ENCODE measurements around the gene DLGAP3. TPM values are rescaled to one million over a fixed set of nuclear protein-coding genes. Genes with fewer than 3 reads are reported as not detected.

DLGAP3 gene
- total and polyA plus RNA-seq, 2 donors (not counting 3 experiments of a cell fraction or from before 2014, with no cell fraction given): 0.04 to 0.20 TPM

- dilution Hi-C loops (cut with MboI; ENCODE audit: extremely low pct_ligation_motif_present, low sequenced_read_pairs): no loop called here
- CTCF ChIA-PET: no interaction called here
- FAIRE-seq (no peak), DNase-seq (ENCODE audit: low read depth, low spot score) (no peak)
- Histone ChIP-seq H4K20me1 (replicated peaks; ENCODE audit: control insufficient read depth, extremely low read depth, insufficient read depth, low read length) (no peaks in the 10 kb centered on the region), H3K4me3 (replicated peaks in 1 of 3; ENCODE audit: insufficient read depth in 1 of 3, low read depth in 1 of 3, low read length in 3 of 3) (no peak overlapping the region), H3K9ac (replicated peaks; ENCODE audit: extremely low read depth, insufficient read depth, low read length) (no peak overlapping the region), H3K9me3 (replicated peaks; ENCODE audit: control insufficient read depth, insufficient read depth, low read length) (no peaks in the 10 kb centered on the region), H3K4me1 (ENCODE audit: control insufficient read depth, extremely low read depth, insufficient read depth, low read length) (peaks cover 32% of the 10 kb centered on the region), H3K36me3 (ENCODE audit: control insufficient read depth in 2 of 2, extremely low read depth in 1 of 2, insufficient read depth in 2 of 2, low read length in 2 of 2) (no peaks in the 10 kb centered on the region), H3K9me1 (replicated peaks; ENCODE audit: control insufficient read depth, extremely low read depth, insufficient read depth, low read length) (no peaks in the 10 kb centered on the region), H3K27me3 (ENCODE audit: control insufficient read depth in 2 of 2, insufficient read depth in 2 of 2, low read length in 2 of 2) (no peaks in the 10 kb centered on the region), H3K27ac (ENCODE audit: insufficient read depth, low read depth, low read length) (no peak overlapping the region), H3K4me2 (ENCODE audit: insufficient read depth, low read length) (no peak overlapping the region), H3K79me2 (ENCODE audit: control insufficient read depth, insufficient read depth, low read length) (no peaks in the 10 kb centered on the region), H2AFZ (ENCODE audit: low read depth, low read length) (no peak overlapping the region)
- no TSS peak for BruUV-seq (replicated peaks)
- intact Hi-C loops (cut with micrococcal nuclease): no loop called here
- POLR2A ChIA-PET: no interaction called here
- TF ChIP-seq POLR2AphosphoS5 (IDR thresholded peaks at IDR 0.05; ENCODE audit: insufficient read depth, low read depth, low read length) (no peak), GATA2 (IDR thresholded peaks at IDR 0.05; ENCODE audit: insufficient read depth, insufficient read length, low read depth, low read length) (no peak), POLR2A (IDR thresholded peaks at IDR 0.05; ENCODE audit: low read depth, low read length) (no peak), JUN (IDR thresholded peaks at IDR 0.05; ENCODE audit: borderline replicate concordance, insufficient read depth, insufficient read length, low read depth) (no peak)
Observed at GRCh38 chr1:34846265-34846664, 83.2 kb downstream of the DLGAP3 start.

- Histone ChIP-seq H3K36me3 (ENCODE audit: control insufficient read depth in 2 of 2, extremely low read depth in 1 of 2, insufficient read depth in 2 of 2, low read length in 2 of 2) (no peaks in the 10 kb centered on the region), H3K27me3 (ENCODE audit: control insufficient read depth in 2 of 2, insufficient read depth in 2 of 2, low read length in 2 of 2) (no peaks in the 10 kb centered on the region), H4K20me1 (replicated peaks; ENCODE audit: control insufficient read depth, extremely low read depth, insufficient read depth, low read length) (no peaks in the 10 kb centered on the region), H3K9me3 (replicated peaks; ENCODE audit: control insufficient read depth, insufficient read depth, low read length) (no peaks in the 10 kb centered on the region), H3K4me3 (replicated peaks in 1 of 3; ENCODE audit: insufficient read depth in 1 of 3, low read depth in 1 of 3, low read length in 3 of 3) (no peak overlapping the region), H2AFZ (ENCODE audit: low read depth, low read length) (no peak overlapping the region), H3K27ac (ENCODE audit: insufficient read depth, low read depth, low read length) (no peak overlapping the region), H3K9me1 (replicated peaks; ENCODE audit: control insufficient read depth, extremely low read depth, insufficient read depth, low read length) (no peaks in the 10 kb centered on the region), H3K4me1 (ENCODE audit: control insufficient read depth, extremely low read depth, insufficient read depth, low read length) (peaks cover 30% of the 10 kb centered on the region), H3K4me2 (ENCODE audit: insufficient read depth, low read length) (no peak overlapping the region), H3K9ac (replicated peaks; ENCODE audit: extremely low read depth, insufficient read depth, low read length) (no peak overlapping the region), H3K79me2 (ENCODE audit: control insufficient read depth, insufficient read depth, low read length) (no peaks in the 10 kb centered on the region)
- TF ChIP-seq CTCF (IDR thresholded peaks at IDR 0.05; ENCODE audit: extremely low read depth in 1 of 2, insufficient read depth in 1 of 2, low read depth in 1 of 2, low read length in 2 of 2) (no peak), EZH2 (IDR thresholded peaks at IDR 0.05; ENCODE audit: borderline replicate concordance, low read depth, low read length, severe bottlenecking) (no peak), MAX (IDR thresholded peaks at IDR 0.05; ENCODE audit: insufficient read depth, insufficient read length) (no peak), POLR2A (IDR thresholded peaks at IDR 0.05; ENCODE audit: low read depth, low read length) (no peak), POLR2AphosphoS5 (IDR thresholded peaks at IDR 0.05; ENCODE audit: insufficient read depth, low read depth, low read length) (no peak), MYC (IDR thresholded peaks at IDR 0.05; ENCODE audit: low read depth, low read length) (no peak), GATA2 (IDR thresholded peaks at IDR 0.05; ENCODE audit: insufficient read depth, insufficient read length, low read depth, low read length) (no peak), FOS (IDR thresholded peaks at IDR 0.05; ENCODE audit: borderline replicate concordance, insufficient read depth, low read length) (no peak), JUN (IDR thresholded peaks at IDR 0.05; ENCODE audit: borderline replicate concordance, insufficient read depth, insufficient read length, low read depth) (no peak)
- intact Hi-C loops (cut with micrococcal nuclease) (no loop called here), dilution Hi-C loops (cut with MboI; ENCODE audit: extremely low pct_ligation_motif_present, low sequenced_read_pairs) (no loop called here)
- FAIRE-seq (no peak), DNase-seq (ENCODE audit: low read depth, low spot score) (no peak)
- BruUV-seq (replicated peaks): no TSS peak
- POLR2A ChIA-PET: no interaction called here
- CTCF ChIA-PET: interaction anchor here (2.5 to 3.7 kb wide), 2 partner anchors 8 to 59 kb away, joined by 9 to 49 read pairs; no protein-coding TSS in a partner anchor
Observed at GRCh38 chr1:34845131-34845901, 84.1 kb downstream of the DLGAP3 start.
